GM12873 (cell line): ENCODE results near the gene AMBRA1.

Experiments used
- CTCF ChIP-seq: IDR thresholded peaks from 2 replicates; pipeline ENCODE4 v1.5.1; 2012; ENCODE audit warnings: low read depth, mild to moderate bottlenecking, moderate library complexity, low read length, control low read depth; ENCODE audit not compliant: insufficient read depth; ENCODE audit errors: missing control alignments

The AMBRA1 gene

DNA sequence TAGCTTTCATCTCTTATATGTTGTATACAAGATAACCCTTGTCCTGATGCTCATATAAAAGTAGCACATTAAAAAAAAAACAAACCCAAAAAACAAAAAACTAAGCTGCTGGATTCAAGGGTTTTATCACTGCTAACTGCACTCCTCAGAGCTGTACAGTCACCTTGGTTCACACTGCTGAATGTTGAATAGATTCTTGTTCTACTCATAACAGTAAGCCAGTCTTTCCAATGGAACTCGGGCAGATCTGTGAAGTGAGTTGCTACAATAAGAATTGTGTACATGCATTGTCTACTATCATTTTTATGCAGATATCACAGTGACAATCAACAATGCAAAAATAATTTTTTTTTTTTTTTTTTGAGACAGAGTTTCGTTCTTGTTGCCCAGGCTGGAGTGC, 18.5 kb upstream of the AMBRA1 start:
- TF ChIP-seq CTCF: no peak

DNA sequence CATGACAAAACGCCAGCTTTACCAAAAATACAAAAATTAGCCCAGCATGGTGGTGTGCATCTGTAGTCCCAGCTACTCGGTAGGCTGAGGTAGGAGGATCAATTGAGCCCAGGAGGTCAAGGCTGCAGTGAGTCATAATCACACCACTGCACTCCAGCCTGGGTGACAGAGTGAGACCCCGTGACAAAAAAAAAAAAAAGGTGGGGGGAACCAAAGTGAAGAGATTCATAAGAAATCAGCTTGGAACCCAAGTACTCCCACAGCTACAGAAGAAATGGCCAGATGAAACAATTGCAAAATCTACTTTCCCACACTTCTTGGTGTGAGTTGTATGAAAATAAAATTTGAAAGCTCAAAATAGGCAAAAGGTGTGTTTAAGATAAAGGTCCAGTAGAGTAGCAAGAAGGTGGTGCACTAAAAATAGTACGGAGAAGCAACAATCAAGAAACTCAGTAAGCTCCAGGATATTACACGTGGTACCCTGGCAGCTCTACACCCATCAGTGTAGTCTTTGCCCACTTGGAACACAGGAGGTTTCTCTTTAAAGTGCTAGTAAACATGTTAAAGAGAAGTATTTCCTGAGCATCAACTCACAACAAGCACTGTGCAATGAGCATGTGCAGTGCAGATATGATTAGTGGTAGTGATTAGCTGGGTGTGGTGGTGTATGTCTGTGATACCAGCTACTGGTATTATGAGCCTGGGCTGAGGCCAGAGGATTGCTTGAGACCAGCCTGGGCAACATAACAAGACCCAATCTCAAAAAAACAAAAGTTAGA, 17.9 kb upstream of the AMBRA1 start:
- no peak for TF ChIP-seq CTCF

DNA sequence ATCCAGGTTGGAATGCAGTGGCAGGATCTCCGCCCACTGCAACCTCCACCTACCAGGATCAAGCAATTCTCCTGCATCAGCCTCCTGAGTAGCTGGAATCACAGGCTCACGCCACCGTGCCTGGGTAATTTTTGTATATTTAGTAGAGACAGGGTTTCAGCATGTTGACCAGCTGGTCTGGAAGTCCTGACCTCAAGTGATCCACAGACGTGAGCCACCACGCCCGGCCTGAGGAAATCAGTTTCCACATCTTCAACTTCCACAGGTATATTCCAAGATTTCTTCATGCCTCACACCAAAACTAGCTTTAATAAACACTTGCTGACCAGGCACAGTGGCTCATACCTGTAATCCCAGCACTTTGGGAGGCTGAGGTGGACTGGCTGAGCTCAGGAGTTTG, 15.6 kb upstream of the AMBRA1 start:
- no peak for TF ChIP-seq CTCF

DNA sequence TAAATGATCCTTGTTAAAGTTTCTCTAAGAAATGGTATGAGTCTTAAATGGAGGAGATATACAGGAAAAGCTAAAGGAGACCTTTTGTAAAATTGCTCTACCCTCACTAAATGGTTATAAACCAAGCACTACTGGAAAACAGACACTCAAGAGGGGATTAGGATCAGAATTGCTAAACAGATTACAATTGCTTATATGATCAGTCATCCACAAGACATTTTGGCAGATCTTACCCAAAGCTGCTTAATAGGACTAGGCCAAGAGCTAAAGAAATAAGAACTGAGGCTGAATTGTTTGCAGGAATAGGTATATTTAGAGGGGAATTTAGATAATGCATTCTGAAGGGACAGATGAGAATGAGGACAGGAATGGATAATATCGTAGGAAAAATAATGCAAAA, 13.7 kb upstream of the AMBRA1 start:
- TF ChIP-seq CTCF: no peak

DNA sequence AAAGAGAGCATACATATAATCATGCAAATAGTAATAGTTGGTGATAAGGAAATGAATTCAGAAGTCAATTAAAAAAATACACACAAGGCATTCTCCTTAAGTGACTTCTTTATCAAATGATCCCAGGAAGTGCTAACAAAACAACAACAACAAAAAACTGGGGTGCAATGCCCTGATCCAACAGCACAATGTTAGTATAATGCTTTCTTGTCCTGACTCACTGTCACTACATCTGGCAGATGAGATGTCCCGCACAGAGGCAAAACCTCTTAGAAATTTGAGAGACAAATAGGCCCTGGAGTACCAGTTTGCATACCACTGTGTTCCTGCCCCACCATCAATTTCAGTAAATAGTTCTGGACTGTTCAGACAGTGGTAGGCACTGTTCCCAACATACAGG, 11.0 kb upstream of the AMBRA1 start:
- no peak for TF ChIP-seq CTCF

- TF ChIP-seq CTCF: no peak
Observed at GRCh38 chr11:46603704-46604308, 10.0 kb upstream of the AMBRA1 start.

GRCh38 chr11:46601129-46601528, 7.3 kb upstream of the AMBRA1 start:
- no peak for TF ChIP-seq CTCF
